ENCODE data around the gene CPNE7.

- no peak for TF ChIP-seq CTCF (IDR thresholded peaks at IDR 0.05; ENCODE audit: insufficient read depth, low read length, poor library complexity, severe bottlenecking)
- TF ChIP-seq EZH2phosphoT487 (conservative IDR thresholded peaks at IDR 0.05; ENCODE audit: low read length), result no peak
Observed at GRCh38 chr16:89596061-89596689, 20.6 kb downstream of the CPNE7 start.

All from SU-DHL-6 (cell line).